GM12878 (cell line): ENCODE measurements around the gene LRRC8D. TPM values are rescaled to one million over a fixed set of nuclear protein-coding genes. Genes with fewer than 3 reads are reported as not detected.

Source experiments
- CHD4 ChIP-seq: fragments of 200-600 bp; sonication (generic); IDR thresholded peaks from 2 replicates; pipeline ENCODE4 v1.6.1; 2016; ENCODE audit warnings: mild to moderate bottlenecking
- EP300 ChIP-seq, 2 experiments: fragments of 150-350 bp in 1 of 2; IDR thresholded peaks; 2 replicates each; pipeline ENCODE4 v1.6.1; 2011 to 2012; ENCODE audit warnings: low read depth in 2 of 2, low read length in 2 of 2, borderline replicate concordance in 1 of 2, improper control_type of control experiment in 1 of 2, inconsistent platforms in 1 of 2; ENCODE audit not compliant: control insufficient read depth in 1 of 2
- RBBP5 ChIP-seq: fragments of 200-600 bp; sonication (generic); conservative IDR thresholded peaks from 2 replicates; pipeline ENCODE4 v1.6.1; 2016
- polyA plus RNA-seq, 11 experiments: library from polyadenylated mRNA; depleted of rRNA in 4 of 11; unstranded in 6 of 11; stranded (reverse) in 5 of 11; fragments of >200 nt; fragmentation: Nextera tagmentation in 4 of 11; fragmentation: Illumina TruSeq in 1 of 11; extraction: Ambion mirVana in 4 of 11; extraction: Trizol in 1 of 11; gene quantifications; 1 replicate in 1 of 11; 2 replicates in 10 of 11; pipeline versions ENCODE4 v1.2.1 to v1.2.3, GENCODE V29; 2011 to 2016; ENCODE audit warnings: inconsistent platforms in 2 of 11, missing spikeins in 2 of 11, low read depth in 1 of 11
- total RNA-seq, 4 experiments: library from RNA; depleted of rRNA in 3 of 4; stranded (reverse); fragments of >200 nt in 3 of 4; fragmentation: Illumina TruSeq in 1 of 4; extraction: Trizol in 1 of 4; gene quantifications; 2 replicates each; pipeline versions ENCODE4 v1.2.1 to v1.2.3, GENCODE V29; 2013 to 2021
- TF ChIP-seq, protein P1 (sequence below): fragments of 450-650 bp; IDR thresholded peaks from 2 replicates; pipeline ENCODE4 v1.6.1; 2017; ENCODE audit warnings: mild to moderate bottlenecking, moderate library complexity
- TF ChIP-seq, protein P2 (sequence below): fragments of 450-650 bp; formaldehyde crosslinking; IDR thresholded peaks from 2 replicates; pipeline ENCODE4 v1.5.0; 2022; ENCODE audit warnings: mild to moderate bottlenecking, missing genetic modification characterization
- TF ChIP-seq, protein P3 (sequence below): IDR thresholded peaks from 2 replicates; pipeline ENCODE4 v1.6.1; 2012; ENCODE audit warnings: improper control_type of control experiment, low read depth, low read length; ENCODE audit not compliant: insufficient replicate concordance

Gene LRRC8D
- total and polyA plus RNA-seq, 10 of the 15 experiments (the other 5 are each of a cell fraction or from before 2014, with no cell fraction given) = 5.6 to 44.1 (median 26.8) TPM

DNA sequence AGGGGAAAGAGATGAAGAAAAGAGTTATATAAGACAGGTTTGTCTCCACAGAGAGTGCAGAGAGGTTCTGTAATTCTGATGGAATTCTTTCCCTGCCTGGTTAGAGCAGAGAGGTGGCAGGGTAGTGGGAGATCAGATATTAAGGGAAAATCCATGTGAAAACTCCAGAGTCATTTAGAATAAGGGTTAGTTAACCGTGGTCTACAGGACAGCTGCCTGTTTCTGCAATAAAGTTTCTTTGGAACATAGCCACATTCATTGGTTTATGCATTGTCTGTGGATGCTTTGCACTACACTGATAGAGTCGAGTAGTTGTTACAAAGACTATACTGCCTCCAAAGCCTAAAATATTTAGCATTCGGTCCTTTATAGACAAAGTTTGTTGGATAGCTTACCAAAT is 55.6 kb downstream of the LRRC8D start (continued):
- TF ChIP-seq, protein P1, sequence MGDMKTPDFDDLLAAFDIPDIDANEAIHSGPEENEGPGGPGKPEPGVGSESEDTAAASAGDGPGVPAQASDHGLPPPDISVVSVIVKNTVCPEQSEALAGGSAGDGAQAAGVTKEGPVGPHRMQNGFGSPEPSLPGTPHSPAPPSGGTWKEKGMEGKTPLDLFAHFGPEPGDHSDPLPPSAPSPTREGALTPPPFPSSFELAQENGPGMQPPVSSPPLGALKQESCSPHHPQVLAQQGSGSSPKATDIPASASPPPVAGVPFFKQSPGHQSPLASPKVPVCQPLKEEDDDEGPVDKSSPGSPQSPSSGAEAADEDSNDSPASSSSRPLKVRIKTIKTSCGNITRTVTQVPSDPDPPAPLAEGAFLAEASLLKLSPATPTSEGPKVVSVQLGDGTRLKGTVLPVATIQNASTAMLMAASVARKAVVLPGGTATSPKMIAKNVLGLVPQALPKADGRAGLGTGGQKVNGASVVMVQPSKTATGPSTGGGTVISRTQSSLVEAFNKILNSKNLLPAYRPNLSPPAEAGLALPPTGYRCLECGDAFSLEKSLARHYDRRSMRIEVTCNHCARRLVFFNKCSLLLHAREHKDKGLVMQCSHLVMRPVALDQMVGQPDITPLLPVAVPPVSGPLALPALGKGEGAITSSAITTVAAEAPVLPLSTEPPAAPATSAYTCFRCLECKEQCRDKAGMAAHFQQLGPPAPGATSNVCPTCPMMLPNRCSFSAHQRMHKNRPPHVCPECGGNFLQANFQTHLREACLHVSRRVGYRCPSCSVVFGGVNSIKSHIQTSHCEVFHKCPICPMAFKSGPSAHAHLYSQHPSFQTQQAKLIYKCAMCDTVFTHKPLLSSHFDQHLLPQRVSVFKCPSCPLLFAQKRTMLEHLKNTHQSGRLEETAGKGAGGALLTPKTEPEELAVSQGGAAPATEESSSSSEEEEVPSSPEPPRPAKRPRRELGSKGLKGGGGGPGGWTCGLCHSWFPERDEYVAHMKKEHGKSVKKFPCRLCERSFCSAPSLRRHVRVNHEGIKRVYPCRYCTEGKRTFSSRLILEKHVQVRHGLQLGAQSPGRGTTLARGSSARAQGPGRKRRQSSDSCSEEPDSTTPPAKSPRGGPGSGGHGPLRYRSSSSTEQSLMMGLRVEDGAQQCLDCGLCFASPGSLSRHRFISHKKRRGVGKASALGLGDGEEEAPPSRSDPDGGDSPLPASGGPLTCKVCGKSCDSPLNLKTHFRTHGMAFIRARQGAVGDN = no peak
- TF ChIP-seq, protein P2, sequence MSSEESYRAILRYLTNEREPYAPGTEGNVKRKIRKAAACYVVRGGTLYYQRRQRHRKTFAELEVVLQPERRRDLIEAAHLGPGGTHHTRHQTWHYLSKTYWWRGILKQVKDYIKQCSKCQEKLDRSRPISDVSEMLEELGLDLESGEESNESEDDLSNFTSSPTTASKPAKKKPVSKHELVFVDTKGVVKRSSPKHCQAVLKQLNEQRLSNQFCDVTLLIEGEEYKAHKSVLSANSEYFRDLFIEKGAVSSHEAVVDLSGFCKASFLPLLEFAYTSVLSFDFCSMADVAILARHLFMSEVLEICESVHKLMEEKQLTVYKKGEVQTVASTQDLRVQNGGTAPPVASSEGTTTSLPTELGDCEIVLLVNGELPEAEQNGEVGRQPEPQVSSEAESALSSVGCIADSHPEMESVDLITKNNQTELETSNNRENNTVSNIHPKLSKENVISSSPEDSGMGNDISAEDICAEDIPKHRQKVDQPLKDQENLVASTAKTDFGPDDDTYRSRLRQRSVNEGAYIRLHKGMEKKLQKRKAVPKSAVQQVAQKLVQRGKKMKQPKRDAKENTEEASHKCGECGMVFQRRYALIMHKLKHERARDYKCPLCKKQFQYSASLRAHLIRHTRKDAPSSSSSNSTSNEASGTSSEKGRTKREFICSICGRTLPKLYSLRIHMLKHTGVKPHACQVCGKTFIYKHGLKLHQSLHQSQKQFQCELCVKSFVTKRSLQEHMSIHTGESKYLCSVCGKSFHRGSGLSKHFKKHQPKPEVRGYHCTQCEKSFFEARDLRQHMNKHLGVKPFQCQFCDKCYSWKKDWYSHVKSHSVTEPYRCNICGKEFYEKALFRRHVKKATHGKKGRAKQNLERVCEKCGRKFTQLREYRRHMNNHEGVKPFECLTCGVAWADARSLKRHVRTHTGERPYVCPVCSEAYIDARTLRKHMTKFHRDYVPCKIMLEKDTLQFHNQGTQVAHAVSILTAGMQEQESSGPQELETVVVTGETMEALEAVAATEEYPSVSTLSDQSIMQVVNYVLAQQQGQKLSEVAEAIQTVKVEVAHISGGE = no peak
- TF ChIP-seq EP300 (IDR thresholded peaks at IDR 0.05; ENCODE audit: borderline replicate concordance in 1 of 2, control insufficient read depth in 1 of 2, low read depth in 2 of 2, low read length in 2 of 2) (no peak), RBBP5 (no peak), CHD4 (no peak)
- TF ChIP-seq, protein P3, sequence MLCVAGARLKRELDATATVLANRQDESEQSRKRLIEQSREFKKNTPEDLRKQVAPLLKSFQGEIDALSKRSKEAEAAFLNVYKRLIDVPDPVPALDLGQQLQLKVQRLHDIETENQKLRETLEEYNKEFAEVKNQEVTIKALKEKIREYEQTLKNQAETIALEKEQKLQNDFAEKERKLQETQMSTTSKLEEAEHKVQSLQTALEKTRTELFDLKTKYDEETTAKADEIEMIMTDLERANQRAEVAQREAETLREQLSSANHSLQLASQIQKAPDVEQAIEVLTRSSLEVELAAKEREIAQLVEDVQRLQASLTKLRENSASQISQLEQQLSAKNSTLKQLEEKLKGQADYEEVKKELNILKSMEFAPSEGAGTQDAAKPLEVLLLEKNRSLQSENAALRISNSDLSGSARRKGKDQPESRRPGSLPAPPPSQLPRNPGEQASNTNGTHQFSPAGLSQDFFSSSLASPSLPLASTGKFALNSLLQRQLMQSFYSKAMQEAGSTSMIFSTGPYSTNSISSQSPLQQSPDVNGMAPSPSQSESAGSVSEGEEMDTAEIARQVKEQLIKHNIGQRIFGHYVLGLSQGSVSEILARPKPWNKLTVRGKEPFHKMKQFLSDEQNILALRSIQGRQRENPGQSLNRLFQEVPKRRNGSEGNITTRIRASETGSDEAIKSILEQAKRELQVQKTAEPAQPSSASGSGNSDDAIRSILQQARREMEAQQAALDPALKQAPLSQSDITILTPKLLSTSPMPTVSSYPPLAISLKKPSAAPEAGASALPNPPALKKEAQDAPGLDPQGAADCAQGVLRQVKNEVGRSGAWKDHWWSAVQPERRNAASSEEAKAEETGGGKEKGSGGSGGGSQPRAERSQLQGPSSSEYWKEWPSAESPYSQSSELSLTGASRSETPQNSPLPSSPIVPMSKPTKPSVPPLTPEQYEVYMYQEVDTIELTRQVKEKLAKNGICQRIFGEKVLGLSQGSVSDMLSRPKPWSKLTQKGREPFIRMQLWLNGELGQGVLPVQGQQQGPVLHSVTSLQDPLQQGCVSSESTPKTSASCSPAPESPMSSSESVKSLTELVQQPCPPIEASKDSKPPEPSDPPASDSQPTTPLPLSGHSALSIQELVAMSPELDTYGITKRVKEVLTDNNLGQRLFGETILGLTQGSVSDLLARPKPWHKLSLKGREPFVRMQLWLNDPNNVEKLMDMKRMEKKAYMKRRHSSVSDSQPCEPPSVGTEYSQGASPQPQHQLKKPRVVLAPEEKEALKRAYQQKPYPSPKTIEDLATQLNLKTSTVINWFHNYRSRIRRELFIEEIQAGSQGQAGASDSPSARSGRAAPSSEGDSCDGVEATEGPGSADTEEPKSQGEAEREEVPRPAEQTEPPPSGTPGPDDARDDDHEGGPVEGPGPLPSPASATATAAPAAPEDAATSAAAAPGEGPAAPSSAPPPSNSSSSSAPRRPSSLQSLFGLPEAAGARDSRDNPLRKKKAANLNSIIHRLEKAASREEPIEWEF = no peak
